Measurements from ENCODE around the gene MTLN.
A peak's percentile ranks its signal among the peaks of the same experiment; 100 is the strongest.
"Not testable (repeated sequence)": the region's sequence is repeated elsewhere in the genome, so short reads cannot be mapped to it uniquely, and the experiment has no call there.

The MTLN gene

DNA sequence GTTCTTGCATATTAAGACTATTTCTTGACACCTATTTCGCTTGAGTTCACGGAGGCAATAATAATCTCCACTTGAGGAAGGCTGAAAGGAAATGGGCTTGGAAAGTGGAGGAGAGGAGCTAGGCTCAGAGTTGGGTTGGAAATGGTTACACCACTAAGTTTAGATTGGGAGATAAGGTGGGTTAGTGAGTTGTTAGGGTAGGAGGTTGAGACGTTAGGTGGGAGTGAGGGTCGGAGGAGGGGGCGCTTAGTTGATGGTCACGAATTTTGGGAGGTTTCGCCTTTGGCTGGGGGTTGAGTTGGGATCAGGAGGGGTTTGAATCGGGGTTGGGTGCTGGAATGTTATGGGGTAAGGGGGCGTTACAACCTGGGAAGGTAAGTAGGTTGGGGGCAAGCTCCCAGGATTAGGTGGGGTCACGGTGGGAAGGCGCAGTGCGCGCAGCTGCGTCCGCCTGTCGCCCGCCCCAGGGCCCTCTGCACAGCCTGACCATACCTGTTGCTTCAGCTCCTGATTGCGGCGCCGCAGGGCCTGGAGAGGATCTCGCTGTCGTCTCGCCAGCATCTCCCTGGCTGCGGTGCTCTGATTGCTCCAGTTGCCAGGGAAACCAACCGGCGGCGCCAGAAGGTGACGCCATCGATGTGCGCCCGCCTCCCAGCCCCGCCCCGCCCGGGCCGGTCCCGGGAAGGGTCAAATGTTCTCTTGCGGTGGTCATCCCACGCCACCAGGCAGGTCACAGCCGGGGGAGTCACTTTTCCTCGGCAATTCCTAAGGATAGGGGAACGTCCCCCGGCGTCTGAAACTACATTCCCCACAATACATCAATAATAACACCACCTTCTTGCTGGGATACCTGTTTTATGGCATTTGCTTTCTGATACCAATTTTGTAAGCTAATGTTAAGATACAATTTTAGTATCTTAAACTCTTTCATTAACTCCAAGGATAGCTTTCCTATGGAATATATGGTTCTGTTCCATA is 7.7 kb downstream of the MTLN start, which contains the start of gene NPHP1:
NPHP1 (minus strand) TSS at position 606 of the 978 bp plus-strand sequence; CDS start at position 561, 45 bp downstream.
- TF ChIP-seq, protein P1, sequence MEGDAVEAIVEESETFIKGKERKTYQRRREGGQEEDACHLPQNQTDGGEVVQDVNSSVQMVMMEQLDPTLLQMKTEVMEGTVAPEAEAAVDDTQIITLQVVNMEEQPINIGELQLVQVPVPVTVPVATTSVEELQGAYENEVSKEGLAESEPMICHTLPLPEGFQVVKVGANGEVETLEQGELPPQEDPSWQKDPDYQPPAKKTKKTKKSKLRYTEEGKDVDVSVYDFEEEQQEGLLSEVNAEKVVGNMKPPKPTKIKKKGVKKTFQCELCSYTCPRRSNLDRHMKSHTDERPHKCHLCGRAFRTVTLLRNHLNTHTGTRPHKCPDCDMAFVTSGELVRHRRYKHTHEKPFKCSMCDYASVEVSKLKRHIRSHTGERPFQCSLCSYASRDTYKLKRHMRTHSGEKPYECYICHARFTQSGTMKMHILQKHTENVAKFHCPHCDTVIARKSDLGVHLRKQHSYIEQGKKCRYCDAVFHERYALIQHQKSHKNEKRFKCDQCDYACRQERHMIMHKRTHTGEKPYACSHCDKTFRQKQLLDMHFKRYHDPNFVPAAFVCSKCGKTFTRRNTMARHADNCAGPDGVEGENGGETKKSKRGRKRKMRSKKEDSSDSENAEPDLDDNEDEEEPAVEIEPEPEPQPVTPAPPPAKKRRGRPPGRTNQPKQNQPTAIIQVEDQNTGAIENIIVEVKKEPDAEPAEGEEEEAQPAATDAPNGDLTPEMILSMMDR (IDR thresholded peaks at IDR 0.05; ENCODE audit: low read depth, low read length), result no peak
- H3K4me3 ChIP-seq (ENCODE audit: low read depth, low read length), result peak within 1 kb of the TSS; percentile 67

DNA sequence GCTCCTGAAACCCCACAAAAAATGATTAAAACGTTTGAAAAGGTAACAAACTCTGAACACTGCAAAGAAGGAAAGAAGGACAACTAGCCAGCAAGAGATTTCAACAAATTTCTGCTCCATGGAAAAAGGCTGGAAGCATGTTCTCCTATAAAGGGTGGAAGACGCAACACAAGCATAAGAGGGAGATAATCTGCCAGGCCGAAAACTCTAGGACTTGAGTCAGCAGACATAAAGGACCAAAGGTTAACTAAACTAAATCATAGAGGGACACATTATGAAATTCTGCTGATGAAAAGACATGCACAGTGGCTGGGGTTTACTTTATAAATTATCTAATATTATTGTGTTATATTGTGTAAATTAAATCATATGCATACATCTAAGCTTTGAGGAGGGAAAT is 14.3 kb downstream of the MTLN start:
- no peak overlapping the region for H3K4me3 ChIP-seq (ENCODE audit: low read depth, low read length)
- TF ChIP-seq, protein P1 (IDR thresholded peaks at IDR 0.05; ENCODE audit: low read depth, low read length), result no peak

DNA sequence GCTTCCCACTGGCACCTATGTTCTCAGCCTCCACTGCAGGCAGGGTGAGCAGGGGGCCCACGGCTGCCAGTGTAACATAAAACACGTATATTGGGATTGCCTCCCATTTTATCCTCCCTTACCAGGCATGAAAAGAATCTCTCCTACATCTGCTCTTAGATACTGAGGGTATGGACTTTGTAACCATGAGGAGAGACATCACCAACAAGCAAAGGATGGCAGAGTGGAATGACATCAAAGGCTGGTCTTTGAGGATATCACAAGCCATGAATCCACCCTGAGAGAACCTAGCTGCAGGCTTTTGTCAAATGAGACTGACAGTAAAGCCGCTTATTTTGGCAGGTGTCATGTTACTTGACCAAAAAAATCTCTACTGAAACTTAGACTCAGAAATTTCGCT is 14.9 kb downstream of the MTLN start:
- TF ChIP-seq, protein P1 (IDR thresholded peaks at IDR 0.05; ENCODE audit: low read depth, low read length), result no peak
- H3K4me3 ChIP-seq (ENCODE audit: low read depth, low read length), result no peak overlapping the region

DNA sequence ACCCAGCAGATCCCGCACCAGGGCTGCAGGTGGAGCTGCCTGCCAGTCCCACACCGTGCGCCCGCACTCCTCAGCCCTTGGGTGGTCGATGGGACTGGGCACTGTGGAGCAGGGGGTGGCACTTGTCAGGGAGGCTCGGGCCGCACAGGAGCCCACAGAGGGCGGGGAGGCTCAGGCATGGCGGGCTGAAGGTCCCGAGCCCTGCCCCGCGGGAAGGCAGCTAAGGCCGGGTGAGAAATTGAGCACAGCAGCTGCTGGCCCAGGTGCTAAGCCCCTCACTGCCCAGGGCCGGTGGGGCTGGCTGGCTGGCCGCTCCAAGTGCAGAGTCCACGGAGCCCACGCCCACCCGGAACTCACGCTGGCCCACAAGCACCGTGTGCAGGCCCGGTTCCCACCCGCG is 22.2 kb downstream of the MTLN start:
- H3K4me3 ChIP-seq (ENCODE audit: low read depth, low read length), result not testable (repeated sequence)

DNA sequence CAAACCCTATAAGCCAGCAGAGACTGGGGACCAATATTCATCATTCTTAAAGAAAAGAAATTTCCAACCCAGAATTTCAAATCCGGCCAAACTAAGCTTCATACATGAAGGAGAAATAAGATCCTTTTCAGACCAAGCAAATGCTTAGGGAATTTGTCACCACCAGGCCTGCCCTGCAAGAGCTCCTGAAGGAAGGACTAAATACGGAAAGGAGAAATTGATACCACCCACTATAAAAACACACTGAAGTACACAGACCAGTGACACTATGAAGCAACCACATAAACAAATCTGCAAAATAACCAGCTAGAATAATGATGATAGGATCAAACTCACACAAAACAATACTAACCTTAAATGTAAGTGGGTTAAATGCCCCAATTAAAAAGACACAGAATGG is 29.9 kb downstream of the MTLN start:
- TF ChIP-seq, protein P1 (IDR thresholded peaks at IDR 0.05; ENCODE audit: low read depth, low read length), result no peak
- no peak overlapping the region for H3K4me3 ChIP-seq (ENCODE audit: low read depth, low read length)

DNA sequence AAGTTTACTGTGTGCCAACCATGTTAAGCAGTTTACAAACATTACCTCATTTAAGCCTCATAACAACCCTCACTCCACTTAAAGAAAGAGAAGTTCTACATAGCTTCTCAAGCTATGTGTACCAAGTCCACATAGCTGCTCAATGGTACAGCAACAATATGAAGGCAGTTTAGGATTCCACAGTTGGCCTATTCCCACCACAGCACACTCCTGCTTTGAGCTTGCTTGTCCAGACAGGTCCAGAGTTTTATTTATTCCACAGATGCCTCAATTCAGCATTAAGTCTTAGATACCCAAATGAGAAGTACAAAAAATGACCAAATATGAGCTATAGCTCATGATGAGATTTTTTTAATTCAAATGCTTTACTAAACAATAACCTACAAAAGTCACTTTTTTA is 32.3 kb downstream of the MTLN start:
- TF ChIP-seq, protein P1 (IDR thresholded peaks at IDR 0.05; ENCODE audit: low read depth, low read length), result no peak
- no peak overlapping the region for H3K4me3 ChIP-seq (ENCODE audit: low read depth, low read length)

DNA sequence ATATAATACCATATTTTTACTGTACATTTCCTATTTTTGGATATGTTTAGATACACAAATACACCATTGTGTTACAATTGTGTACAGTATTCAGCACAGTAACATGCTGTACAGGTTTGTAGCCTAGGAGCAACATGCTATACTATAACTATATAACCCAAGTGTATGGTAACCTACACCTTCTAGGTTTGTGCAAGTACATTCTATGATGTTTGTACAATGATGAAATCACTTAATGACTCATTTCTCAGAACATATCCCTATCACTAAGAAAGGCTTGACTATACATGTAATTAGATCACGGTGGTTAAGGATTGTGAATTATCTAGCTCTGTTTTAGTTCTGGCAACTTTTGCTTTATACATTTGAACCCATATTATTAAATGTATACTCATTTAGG is 38.8 kb downstream of the MTLN start:
- H3K4me3 ChIP-seq (ENCODE audit: low read depth, low read length), result no peak overlapping the region
- TF ChIP-seq, protein P1 (IDR thresholded peaks at IDR 0.05; ENCODE audit: low read depth, low read length), result no peak
